Peyer's patch (tissue), 4 donors: ENCODE measurements around the gene KSR2. TPM values are rescaled to one million over a fixed set of nuclear protein-coding genes. Genes with fewer than 3 reads are reported as not detected.
"Not testable (repeated sequence)": the region's sequence is repeated elsewhere in the genome, so short reads cannot be mapped to it uniquely, and the experiment has no call there.

Source experiments
- DNase-seq, 3 donors: peaks; one replicate each; pipeline ENCODE4 v3.0.0-alpha.2; 2017 to 2019
- H3K27ac ChIP-seq, 4 donors: fragments of 200-600 bp; sonication (generic); one replicate each; pipeline ENCODE4 v1.5.1; 2016 to 2019
- H3K27me3 ChIP-seq, 2 donors: fragments of 200-600 bp; sonication (generic); one replicate each; pipeline ENCODE4 v1.5.1; 2019
- H3K36me3 ChIP-seq, 3 donors: fragments of 200-600 bp; sonication (generic); one replicate each; pipeline ENCODE4 v1.5.1; 2016 to 2019
- H3K4me1 ChIP-seq, 4 donors: fragments of 200-600 bp; sonication (generic); one replicate each; pipeline ENCODE4 v1.5.1; 2016 to 2019
- H3K4me3 ChIP-seq, 4 donors: fragments of 200-600 bp; sonication (generic); 1 replicate in 3 of 4; 2 replicates in 1 of 4; pipeline ENCODE4 v1.5.1; 2016 to 2019; ENCODE audit warnings: mild to moderate bottlenecking in 1 of 4
- H3K9me3 ChIP-seq, 4 donors: fragments of 200-600 bp; sonication (generic); one replicate each; pipeline ENCODE4 v1.5.1; 2016 to 2019; ENCODE audit warnings: mild to moderate bottlenecking in 1 of 4
- POLR2A ChIP-seq, 2 donors: fragments of 450-650 bp; IDR thresholded peaks; one replicate each; pipeline ENCODE4 v1.5.1; 2017; ENCODE audit warnings: antibody characterized with exemption in 2 of 2, mild to moderate bottlenecking in 2 of 2, moderate library complexity in 2 of 2
- total RNA-seq, 4 donors: library from RNA; depleted of rRNA; stranded (reverse); fragments of >200 nt; gene quantifications; one replicate each; pipeline ENCODE4 v1.1.0, GENCODE V29; 2016
- TF ChIP-seq, protein P1 (sequence below), 6 experiments: fragments of 450-650 bp in 4 of 6; fragments of 200-600 bp in 2 of 6; sonication (generic) in 1 of 6; IDR thresholded peaks; one replicate each; pipeline ENCODE4 v1.5.1; 2017 to 2019; ENCODE audit warnings: antibody characterized with exemption in 6 of 6, mild to moderate bottlenecking in 3 of 6, moderate library complexity in 1 of 6

The KSR2 gene
- total RNA-seq, 4 donors from 2014 or later, result 0.27 to 0.53 (median 0.28) TPM; not detected in 1

GRCh38 chr12:117857632-117858612 is 110.9 kb downstream of the KSR2 start:
- TF ChIP-seq, protein P1, sequence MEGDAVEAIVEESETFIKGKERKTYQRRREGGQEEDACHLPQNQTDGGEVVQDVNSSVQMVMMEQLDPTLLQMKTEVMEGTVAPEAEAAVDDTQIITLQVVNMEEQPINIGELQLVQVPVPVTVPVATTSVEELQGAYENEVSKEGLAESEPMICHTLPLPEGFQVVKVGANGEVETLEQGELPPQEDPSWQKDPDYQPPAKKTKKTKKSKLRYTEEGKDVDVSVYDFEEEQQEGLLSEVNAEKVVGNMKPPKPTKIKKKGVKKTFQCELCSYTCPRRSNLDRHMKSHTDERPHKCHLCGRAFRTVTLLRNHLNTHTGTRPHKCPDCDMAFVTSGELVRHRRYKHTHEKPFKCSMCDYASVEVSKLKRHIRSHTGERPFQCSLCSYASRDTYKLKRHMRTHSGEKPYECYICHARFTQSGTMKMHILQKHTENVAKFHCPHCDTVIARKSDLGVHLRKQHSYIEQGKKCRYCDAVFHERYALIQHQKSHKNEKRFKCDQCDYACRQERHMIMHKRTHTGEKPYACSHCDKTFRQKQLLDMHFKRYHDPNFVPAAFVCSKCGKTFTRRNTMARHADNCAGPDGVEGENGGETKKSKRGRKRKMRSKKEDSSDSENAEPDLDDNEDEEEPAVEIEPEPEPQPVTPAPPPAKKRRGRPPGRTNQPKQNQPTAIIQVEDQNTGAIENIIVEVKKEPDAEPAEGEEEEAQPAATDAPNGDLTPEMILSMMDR (IDR thresholded peaks at IDR 0.05), result peak in 4 of 6 experiments; percentile 47 to 54 (median 50)
- no peak for TF ChIP-seq POLR2A (IDR thresholded peaks at IDR 0.05)
- DNase-seq, result peak in 2 of 3 donors; percentile 22 to 73
- Histone ChIP-seq H3K36me3 (no peaks in the 10 kb centered on the region), H3K9me3 (no peaks in the 10 kb centered on the region), H3K4me1 (no peaks in the 10 kb centered on the region), H3K27ac (no peak overlapping the region), H3K4me3 (no peak overlapping the region), H3K27me3 (no peaks in the 10 kb centered on the region)

- H3K27me3 ChIP-seq, H3K36me3 ChIP-seq, DNase-seq, H3K9me3 ChIP-seq, H3K27ac ChIP-seq, H3K4me3 ChIP-seq, H3K4me1 ChIP-seq: not testable (repeated sequence)
Measured at GRCh38 chr12:117857139-117857538, 111.7 kb downstream of the KSR2 start.

- no peaks in the 10 kb centered on the region for H3K9me3 ChIP-seq
- TF ChIP-seq, protein P1 (IDR thresholded peaks at IDR 0.05), result no peak
- no peak for TF ChIP-seq POLR2A (IDR thresholded peaks at IDR 0.05)
- H3K27me3 ChIP-seq, result no peaks in the 10 kb centered on the region
- H3K27ac ChIP-seq, result no peak overlapping the region
- no peak for DNase-seq
- H3K36me3 ChIP-seq, result no peaks in the 10 kb centered on the region
- H3K4me3 ChIP-seq, result no peak overlapping the region
- no peaks in the 10 kb centered on the region for H3K4me1 ChIP-seq
Measured at GRCh38 chr12:117855165-117855564, 113.6 kb downstream of the KSR2 start.

- no peaks in the 10 kb centered on the region for H3K27me3 ChIP-seq
- no peaks in the 10 kb centered on the region for H3K4me1 ChIP-seq
Measured at GRCh38 chr12:117854339-117855012, 114.3 kb downstream of the KSR2 start.

DNA sequence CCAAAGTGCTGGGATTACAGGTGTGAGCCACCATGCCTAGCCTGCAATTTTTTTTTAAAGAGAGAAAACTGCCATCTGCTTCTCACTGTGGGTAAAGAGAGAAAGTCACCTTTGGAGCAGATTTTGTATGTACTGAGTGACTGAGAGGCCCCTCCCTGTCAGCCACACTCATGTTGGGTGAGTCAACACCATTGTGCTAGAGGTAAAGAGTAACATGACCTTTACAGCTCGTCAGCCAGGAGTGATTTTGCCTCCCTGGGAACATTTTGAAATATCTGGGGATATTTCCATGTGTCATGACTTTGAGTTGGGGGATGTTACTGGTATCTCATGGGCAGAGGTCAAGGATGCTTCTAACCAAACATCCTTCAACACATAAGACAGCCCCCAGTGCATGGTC is 115.2 kb downstream of the KSR2 start:
- no peak overlapping the region for H3K27ac ChIP-seq
- TF ChIP-seq, protein P1 (IDR thresholded peaks at IDR 0.05), result no peak
- TF ChIP-seq POLR2A (IDR thresholded peaks at IDR 0.05), result no peak
- DNase-seq, result no peak

More at GRCh38 chr12:117854339-117855012, 114.3 kb downstream of the KSR2 start:
- Histone ChIP-seq H3K4me3 (no peak overlapping the region), H3K9me3 (no peaks in the 10 kb centered on the region), H3K27ac (no peak overlapping the region), H3K36me3 (no peaks in the 10 kb centered on the region)
- TF ChIP-seq, protein P1 (IDR thresholded peaks at IDR 0.05), result peak in 4 of 6 experiments; percentile 43 to 51 (median 48)
- no peak for TF ChIP-seq POLR2A (IDR thresholded peaks at IDR 0.05)
- DNase-seq, result peak in 1 of 3 donors; percentile 67

GRCh38 chr12:117850048-117850447 is 118.7 kb downstream of the KSR2 start:
- peak in 1 of 3 donors; percentile 67 for DNase-seq
- Histone ChIP-seq H3K27ac (no peak overlapping the region), H3K9me3 (no peaks in the 10 kb centered on the region), H3K4me3 (no peak overlapping the region), H3K27me3 (no peaks in the 10 kb centered on the region), H3K36me3 (no peaks in the 10 kb centered on the region), H3K4me1 (no peaks in the 10 kb centered on the region)
- no peak for TF ChIP-seq POLR2A (IDR thresholded peaks at IDR 0.05)
- TF ChIP-seq, protein P1 (IDR thresholded peaks at IDR 0.05), result peak in 5 of 6 experiments; percentile 38 to 72 (median 65)

More for the DNA sequence above, 115.2 kb downstream of the KSR2 start:
- H3K27me3 ChIP-seq, result no peaks in the 10 kb centered on the region
- no peak overlapping the region for H3K4me3 ChIP-seq
- H3K4me1 ChIP-seq, result no peaks in the 10 kb centered on the region
- no peaks in the 10 kb centered on the region for H3K9me3 ChIP-seq
- H3K36me3 ChIP-seq, result no peaks in the 10 kb centered on the region
